Stimulated activated CD4-positive, alpha-beta T cell treated with anti-CD3 and anti-CD28 coated beads, Interleukin-2, amount 100 ng/mL, for 4 hours (primary cell): Measurements from ENCODE around the gene TCEA2.
"Not testable (repeated sequence)": the region's sequence is repeated elsewhere in the genome, so short reads cannot be mapped to it uniquely, and the experiment has no call there.

Source experiments
- DNase-seq: peaks from one replicate; pipeline ENCODE4 v3.0.0-alpha.2; 2020; ENCODE audit warnings: low read depth

TCEA2 gene

DNA sequence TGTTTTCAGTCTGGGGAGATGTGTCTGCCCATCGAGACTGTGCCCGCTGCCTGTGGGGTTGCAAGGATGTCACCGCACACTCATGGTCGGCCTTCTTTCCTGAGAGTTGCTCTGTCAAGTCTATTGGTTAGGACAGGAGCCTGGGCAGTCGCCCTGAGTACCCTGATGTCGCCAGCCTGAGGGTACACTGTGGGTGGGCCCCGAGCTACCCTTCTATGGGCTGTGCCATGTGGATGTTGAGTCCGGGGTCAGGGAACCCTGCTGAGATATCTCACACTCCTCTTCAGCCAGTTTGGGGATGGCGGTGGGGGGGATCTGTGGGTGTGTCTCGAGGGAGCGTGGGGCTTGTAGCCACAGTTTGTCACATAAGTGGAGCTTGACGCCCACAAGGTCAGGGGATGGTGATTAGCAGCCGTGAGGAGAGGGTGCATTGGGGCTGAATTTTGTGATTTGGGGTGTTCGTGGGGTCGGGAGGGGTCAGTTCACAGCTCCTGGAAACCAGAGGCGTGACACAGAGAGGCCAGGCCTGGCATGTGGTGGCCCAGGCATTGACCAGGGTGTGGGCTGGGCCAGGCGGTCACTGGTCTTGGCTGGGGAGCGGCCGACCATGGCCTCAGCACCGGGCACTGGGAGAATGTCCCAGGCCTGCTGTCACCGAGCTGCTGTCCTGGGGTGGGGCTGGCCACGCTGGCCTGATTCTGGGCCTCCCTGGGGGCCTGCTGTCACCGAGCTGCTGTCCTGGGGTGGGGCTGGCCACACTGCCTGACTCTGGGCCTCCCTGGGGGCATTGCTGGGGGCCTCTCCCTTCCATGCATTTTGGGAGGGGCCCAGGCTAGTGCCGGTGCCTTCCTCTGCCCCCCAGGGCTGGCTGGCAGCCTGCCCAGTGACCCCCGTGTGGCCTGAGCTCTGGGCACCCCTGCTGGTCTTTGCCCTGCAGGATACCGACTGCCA, 46.0 kb downstream of the TCEA2 start:
- no peak for DNase-seq

DNA sequence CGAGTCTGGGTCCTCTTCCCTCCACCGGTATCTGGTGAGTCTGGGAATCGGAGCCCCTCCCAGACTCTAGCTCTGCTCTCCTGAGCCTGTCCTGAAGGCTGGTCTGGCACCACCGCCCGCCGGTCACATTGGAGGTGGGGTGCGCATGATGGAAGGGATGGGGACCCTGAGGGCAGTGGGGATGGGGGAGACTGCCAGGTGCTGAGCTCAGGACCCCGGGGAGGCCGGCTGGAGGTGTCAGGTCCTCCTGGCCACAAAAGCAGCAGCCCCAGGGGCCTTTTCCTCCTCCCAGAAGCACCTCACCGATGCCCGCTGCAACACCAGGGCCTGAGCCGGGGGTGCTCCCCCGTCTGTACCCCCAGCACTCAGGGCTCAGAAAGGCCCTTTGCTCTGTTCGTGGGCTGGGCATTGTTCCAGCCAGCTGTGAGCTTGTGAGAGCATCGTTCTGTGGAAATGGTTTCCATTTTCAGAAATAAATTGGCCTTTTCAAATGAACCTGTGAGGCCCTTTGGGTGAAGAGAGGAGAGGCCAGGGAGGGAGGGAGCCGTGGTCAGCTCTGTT, 46.9 kb downstream of the TCEA2 start:
- DNase-seq: no peak

- DNase-seq: no peak
Observed at GRCh38 chr20:64110411-64111068, 47.5 kb downstream of the TCEA2 start.

DNA sequence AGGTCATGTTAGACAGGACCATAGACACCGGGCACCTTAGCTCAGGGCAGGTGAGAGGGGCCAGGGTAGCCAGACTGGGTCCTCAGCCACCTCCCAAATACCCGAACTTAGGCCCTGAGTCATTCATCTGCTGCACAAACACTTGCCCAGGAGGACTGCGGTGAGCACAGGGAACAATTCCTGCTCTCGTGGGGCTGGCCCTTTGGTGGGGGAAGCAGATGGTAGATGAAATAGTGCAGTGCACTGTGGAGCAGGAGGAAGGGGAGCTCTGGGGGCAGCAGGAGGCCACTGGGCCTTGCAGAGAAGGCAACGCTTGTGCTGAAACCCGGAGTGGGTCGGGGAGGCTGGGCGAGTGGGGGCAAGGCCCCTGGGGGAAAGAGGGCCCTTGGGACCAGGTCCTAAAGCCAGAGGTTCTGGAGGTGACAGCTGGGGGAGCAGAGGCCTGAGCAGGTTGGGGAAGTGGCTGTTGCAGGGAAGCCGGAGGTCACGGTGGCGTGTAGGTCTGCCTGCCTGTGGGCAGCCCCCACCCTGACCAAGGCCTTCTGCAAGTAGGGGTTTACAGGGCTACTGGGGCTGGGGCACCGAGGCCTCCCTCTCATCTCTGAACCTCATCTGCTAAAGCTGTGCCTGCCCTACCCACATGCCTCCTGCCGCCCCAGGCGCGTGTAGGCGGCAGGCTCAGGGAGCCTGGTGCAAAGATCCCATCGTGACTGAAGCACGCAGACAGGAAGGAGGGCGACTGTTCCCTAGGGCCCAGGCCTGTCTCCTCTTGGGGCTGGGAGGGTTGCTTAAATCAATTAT, 49.0 kb downstream of the TCEA2 start:
- DNase-seq: no peak

DNA sequence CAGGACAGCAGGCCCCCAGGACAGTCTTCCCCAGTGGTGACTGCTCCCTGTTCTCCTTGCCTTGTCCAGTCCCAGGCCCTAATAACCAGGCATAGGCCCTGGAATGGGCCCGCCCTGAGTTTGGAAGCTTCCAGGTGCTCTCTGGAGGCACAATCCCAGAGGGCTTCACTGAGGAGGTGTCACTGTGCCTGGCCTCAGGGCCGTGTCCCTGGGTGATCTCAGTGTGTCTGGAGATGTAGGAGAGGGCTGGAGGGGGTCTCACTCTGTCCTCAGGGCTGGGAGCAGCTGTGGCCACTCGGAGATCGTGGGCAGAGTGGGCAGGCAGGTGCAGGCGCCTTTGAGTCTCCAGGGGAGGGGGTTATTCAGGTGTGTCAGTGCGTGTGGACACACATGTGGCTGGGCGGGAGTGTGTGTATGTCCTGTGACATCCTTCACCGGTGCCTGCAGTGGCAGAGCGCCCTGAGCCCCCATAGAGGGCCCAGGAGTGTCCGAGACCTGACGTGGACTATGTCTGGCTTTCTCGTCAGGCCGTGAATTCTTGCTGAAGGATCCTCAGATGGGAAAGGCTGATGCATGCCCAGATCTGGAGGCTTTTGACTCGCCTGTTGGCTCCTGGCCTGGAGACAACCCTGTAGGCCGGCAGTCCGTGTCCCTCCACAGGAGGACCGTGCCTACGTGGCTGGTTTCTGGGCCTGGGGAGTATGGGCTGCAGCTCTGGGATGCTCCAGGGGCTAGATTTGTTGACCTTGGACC, 49.9 kb downstream of the TCEA2 start:
- no peak for DNase-seq

- DNase-seq: no peak
Observed at GRCh38 chr20:64113444-64113775, 50.4 kb downstream of the TCEA2 start.

DNA sequence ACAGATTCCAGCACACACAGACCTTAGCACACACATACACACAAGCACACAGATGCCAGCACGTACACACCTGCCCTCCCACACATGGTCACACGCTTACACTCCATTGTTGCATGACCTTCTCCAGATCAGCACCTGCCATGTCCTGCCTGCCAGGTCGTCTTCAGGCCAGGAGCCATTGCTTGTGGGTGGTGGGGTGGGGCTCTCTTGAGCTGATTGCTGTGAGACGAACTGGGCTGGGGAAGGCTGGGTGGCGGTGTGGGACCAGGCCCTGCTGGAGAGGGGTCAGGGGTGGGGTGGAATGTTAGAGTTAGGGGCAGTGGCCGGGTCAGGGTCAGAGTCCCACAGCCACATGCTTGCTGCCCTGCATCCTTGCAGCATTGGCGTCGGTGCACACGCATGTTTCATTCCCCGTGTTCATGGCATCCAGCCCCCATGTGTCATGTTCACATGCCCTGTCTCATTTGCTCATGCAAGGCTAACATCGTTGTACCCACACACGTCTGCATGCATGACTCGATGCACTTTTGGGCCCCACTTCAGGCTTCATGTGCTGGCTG, 50.9 kb downstream of the TCEA2 start:
- no peak for DNase-seq

DNA sequence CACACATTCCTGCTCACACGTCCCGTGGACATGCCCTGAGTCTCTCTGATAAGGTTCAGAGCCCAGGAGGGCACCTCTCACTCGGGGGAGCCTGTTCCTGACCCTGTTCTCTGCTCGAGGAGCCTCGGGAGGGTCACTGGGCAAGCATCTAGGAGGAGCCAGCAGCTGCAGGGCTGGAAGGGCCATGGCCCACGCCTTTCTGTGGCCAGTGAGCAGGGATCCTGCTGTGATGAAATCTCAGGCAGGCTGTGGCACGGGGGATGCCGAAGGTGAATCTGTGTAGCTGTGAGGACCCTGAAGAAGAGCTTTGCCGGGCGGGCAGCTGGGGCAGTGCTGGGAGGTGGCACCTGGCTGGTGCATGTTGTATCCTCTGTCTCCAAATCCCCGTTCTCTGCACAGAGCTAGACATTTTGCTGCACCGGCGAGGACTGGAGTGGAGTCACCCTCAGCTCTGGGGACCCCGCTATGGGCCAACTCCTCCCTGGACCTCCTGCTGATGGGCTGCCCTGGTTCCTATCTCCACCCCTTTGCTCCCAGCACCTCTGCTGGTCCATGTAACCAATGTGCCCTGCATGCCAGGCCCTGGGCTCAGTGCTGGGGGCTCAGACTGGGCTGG, 51.5 kb downstream of the TCEA2 start:
- no peak for DNase-seq

DNA sequence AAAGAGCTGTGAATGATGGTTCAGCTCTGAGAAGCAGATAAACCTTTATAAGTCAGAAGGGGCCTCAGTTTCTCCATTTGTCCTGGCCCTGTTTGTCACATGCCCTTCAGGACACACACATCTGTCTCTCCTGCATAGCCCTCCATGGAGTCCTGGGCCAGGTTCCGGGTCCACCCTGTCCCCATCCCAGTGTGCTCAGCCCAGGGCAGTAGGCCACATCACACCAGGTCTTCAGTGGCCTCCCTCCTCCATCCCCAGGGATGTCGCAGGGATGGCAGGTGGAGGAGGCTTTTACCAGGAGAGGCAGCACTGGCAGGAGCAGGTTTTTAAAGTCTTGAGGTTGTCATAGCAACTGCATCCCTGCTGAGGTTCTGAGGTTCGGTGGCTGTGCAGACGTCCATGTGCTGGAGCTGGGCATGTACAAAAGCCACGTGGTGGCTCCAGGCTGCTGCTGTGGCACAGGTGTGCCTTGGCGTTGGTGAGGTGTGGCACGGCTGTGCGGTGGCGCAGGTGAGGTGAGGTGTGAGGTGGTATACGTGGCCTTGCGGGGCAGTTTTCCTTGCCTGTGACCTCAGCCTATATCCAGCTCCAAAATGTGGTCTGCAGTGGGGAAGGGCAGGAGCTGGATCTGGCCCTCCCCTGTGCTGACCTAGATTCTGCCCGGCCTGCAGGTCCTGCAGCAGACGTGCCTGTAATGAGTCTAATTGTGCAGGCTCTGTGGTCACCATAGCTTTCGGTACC, 52.3 kb downstream of the TCEA2 start:
- no peak for DNase-seq

DNA sequence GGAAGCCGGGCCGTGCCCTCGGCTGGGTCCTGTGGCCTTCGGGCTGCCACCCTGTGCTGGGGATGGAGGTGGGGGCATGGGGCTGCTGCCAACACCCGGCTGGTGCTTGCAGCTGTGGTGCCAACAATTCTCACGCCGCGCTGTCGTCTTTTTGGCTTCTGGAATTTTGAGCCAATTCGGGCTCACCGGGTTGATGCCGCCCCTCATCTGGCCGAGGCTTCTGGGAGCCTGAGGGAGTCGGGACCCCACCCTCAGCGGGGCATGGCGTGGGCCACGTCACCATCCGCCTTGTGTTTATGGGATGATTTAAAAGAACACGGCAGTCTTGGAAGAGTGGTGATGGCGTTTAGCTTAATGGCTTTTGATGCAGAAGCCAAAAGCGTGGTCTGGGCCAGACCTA, 53.0 kb downstream of the TCEA2 start:
- DNase-seq: no peak

DNA sequence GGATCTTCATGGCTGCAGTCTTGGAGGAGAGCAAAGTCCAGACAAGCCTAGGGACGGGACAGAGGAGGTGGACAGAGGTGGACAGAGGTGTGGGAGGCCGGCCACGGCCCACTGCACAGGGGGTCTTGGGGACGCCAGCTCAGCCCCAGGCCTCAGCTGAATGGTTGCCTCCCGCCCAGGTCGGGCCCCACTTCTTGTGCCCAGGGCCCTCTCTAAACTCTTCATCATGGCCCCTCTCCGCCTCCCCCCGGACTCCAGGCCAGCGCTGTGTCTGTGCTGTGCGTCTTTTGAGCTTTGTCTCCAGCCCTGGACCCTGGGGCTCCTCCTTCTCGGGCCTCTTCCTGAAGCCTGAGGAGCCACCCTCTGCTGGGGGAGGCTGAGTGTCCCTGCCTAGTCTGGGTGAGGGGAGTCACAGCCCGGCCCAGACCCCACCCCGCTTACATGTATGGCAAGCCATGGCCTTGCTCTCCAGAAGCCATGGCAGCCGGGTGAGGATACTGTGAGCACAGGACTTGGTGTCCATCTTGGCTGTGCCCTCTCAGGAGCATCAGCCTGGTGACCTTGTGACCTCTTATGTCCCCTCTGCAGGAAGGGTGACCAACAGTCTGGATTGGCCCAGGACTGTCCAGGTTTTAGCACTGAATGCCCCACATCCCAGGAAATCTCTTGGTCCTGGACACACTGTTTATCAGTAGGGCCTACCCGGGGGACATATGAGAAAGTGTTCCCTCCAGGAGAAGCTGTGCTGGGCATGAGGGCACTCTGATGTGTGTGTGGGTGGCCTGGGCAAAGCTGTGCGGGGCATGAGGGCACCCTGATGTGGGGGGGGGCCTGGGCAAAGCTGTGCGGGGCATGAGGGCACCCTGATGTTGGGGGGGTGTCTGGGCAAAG, 53.8 kb downstream of the TCEA2 start:
- no peak for DNase-seq

DNA sequence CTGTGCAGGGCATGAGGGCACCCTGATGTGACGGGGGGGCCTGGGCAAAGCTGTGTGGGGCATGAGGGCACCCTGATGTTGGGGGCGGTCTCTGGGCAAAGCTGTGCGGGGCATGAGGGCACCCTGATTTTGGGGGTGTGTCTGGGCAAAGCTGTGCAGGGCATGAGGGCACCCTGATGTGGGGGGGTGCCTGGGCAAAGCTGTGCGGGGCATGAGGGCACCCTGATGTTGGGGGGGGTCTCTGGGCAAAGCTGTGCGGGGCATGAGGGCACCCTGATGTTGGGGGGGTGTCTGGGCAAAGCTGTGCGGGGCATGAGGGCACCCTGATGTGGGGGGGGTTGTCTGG, 54.4 kb downstream of the TCEA2 start:
- not testable (repeated sequence) for DNase-seq

DNA sequence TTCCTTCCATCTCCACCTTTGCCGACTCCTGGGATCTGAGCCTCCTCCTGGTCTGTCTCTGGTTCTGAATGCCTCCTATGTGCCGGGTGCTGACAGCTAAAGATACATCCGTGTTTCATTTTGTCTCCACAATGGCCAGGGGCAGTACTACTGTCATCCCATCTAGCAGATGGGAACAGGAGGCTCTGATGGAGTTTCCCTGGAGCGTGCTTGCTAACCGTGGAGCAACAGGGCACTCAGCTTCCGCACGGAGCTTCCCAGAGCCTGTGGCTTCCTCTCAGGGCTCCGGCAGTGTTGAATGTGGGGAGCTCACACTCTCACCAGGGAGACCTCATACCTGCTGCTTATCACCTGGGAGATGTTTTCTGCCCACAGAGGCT, 56.3 kb downstream of the TCEA2 start:
- no peak for DNase-seq

GRCh38 chr20:64119681-64120341, 56.8 kb downstream of the TCEA2 start:
- DNase-seq: no peak

GRCh38 chr20:64121586-64121985, 58.6 kb downstream of the TCEA2 start:
- no peak for DNase-seq
